DND-41 (cell line): ENCODE measurements around the gene DCAF16.
A peak's percentile ranks its signal among the peaks of the same experiment; 100 is the strongest.

ENCODE experiments used
- ATAC-seq: fragments of 200-7000 bp; cut with Tn5 transposase; 3 replicates; pipeline ENCODE4 v1.9.1; 2021; ENCODE audit warnings: low read depth; ENCODE audit not compliant: insufficient read depth
- DNase-seq: peaks from one replicate; pipeline ENCODE4 v3.0.0-alpha.2; 2020
- H2AFZ ChIP-seq: 2 replicates; pipeline ENCODE4 v1.6.0; 2012; ENCODE audit warnings: low read depth, low read length
- H3K27ac ChIP-seq: 2 replicates; pipeline ENCODE4 v1.5.1; 2012; ENCODE audit warnings: low read length, inconsistent platforms
- H3K27me3 ChIP-seq: fragments of 200-600 bp; sonication (generic); 2 replicates; pipeline ENCODE4 v1.6.0; 2012; ENCODE audit warnings: low read length, mild to moderate bottlenecking, inconsistent platforms; ENCODE audit not compliant: insufficient read depth, poor library complexity
- H3K36me3 ChIP-seq: 2 replicates; pipeline ENCODE4 v1.5.1; 2012; ENCODE audit warnings: low read length, inconsistent platforms; ENCODE audit not compliant: insufficient read depth
- H3K4me1 ChIP-seq: 2 replicates; pipeline ENCODE4 v1.5.1; 2012; ENCODE audit warnings: mild to moderate bottlenecking, low read length; ENCODE audit not compliant: insufficient read depth
- H3K4me2 ChIP-seq: 2 replicates; pipeline ENCODE4 v1.6.0; 2012; ENCODE audit warnings: mild to moderate bottlenecking, moderate library complexity, low read length, inconsistent platforms; ENCODE audit not compliant: insufficient read depth
- H3K4me3 ChIP-seq, 2 experiments: fragments of 200-600 bp in 1 of 2; shearing (Covaris generic) in 1 of 2; 2 replicates each; pipeline ENCODE4 v1.5.1; 2012 to 2016; ENCODE audit warnings: inconsistent platforms in 2 of 2, low read length in 2 of 2, mild to moderate bottlenecking in 2 of 2, low read depth in 1 of 2, moderate library complexity in 1 of 2
- H3K79me2 ChIP-seq: 2 replicates; pipeline ENCODE4 v1.6.0; 2012; ENCODE audit warnings: low read length, inconsistent platforms; ENCODE audit not compliant: insufficient read depth
- H3K9ac ChIP-seq: 2 replicates; pipeline ENCODE4 v1.6.0; 2012; ENCODE audit warnings: low read depth, mild to moderate bottlenecking, inconsistent platforms, low read length, moderate library complexity
- H3K9me3 ChIP-seq: 2 replicates; pipeline ENCODE4 v1.5.1; 2012; ENCODE audit warnings: low read length, moderate library complexity, mild to moderate bottlenecking, inconsistent platforms; ENCODE audit not compliant: insufficient read depth, severe bottlenecking
- H4K20me1 ChIP-seq: 2 replicates; pipeline ENCODE4 v1.6.0; 2012; ENCODE audit warnings: low read length; ENCODE audit not compliant: insufficient read depth
- EZH2 ChIP-seq: IDR thresholded peaks from 3 replicates; pipeline ENCODE4 v1.6.1; 2012; ENCODE audit warnings: borderline replicate concordance, low read depth, mild to moderate bottlenecking, moderate library complexity, low read length, inconsistent platforms; ENCODE audit not compliant: severe bottlenecking
- TF ChIP-seq, protein P1 (sequence below): IDR thresholded peaks from 2 replicates; pipeline ENCODE4 v1.5.1; 2012; ENCODE audit warnings: borderline replicate concordance, low read length, moderate library complexity, mild to moderate bottlenecking; ENCODE audit not compliant: poor library complexity, severe bottlenecking; ENCODE audit errors: extremely low read depth

DCAF16 gene

DNA sequence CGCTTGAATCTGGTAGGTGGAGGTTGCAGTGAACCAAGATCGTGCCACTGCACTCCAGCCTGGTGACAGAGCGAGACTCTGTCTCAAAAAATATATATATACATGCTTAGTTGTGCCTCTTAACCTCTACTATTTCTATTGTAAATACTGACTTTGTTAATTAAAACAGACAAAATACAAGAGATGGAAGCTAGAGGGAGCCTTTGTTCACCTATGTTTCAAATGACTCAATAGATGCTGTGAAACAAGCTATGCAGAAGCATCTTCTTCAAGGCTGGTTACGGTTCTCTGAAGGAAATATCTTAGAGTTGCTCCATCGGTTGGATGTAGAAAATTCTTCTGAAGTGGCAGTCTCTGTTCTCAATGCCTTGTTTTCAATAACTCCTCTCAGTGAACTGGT lies 6.5 kb upstream of the DCAF16 start:
- DNase-seq (no peak), ATAC-seq (peak; percentile 76)
- Histone ChIP-seq H3K27ac (no peak overlapping the region), H3K27me3 (no peaks in the 10 kb centered on the region), H3K36me3 (peaks cover 89% of the 10 kb centered on the region), H3K4me2 (peak overlapping the region; percentile 39; the same call in 1 of the 2 replicates), H3K9me3 (no peaks in the 10 kb centered on the region), H3K9ac (no peak overlapping the region), H3K4me3 (no peak overlapping the region), H2AFZ (no peak overlapping the region), H3K4me1 (peaks cover 38% of the 10 kb centered on the region), H4K20me1 (peaks cover 25% of the 10 kb centered on the region), H3K79me2 (peaks cover 96% of the 10 kb centered on the region)
- TF ChIP-seq, protein P1, sequence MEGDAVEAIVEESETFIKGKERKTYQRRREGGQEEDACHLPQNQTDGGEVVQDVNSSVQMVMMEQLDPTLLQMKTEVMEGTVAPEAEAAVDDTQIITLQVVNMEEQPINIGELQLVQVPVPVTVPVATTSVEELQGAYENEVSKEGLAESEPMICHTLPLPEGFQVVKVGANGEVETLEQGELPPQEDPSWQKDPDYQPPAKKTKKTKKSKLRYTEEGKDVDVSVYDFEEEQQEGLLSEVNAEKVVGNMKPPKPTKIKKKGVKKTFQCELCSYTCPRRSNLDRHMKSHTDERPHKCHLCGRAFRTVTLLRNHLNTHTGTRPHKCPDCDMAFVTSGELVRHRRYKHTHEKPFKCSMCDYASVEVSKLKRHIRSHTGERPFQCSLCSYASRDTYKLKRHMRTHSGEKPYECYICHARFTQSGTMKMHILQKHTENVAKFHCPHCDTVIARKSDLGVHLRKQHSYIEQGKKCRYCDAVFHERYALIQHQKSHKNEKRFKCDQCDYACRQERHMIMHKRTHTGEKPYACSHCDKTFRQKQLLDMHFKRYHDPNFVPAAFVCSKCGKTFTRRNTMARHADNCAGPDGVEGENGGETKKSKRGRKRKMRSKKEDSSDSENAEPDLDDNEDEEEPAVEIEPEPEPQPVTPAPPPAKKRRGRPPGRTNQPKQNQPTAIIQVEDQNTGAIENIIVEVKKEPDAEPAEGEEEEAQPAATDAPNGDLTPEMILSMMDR, result peak; percentile 62
- no peak for TF ChIP-seq EZH2

DNA sequence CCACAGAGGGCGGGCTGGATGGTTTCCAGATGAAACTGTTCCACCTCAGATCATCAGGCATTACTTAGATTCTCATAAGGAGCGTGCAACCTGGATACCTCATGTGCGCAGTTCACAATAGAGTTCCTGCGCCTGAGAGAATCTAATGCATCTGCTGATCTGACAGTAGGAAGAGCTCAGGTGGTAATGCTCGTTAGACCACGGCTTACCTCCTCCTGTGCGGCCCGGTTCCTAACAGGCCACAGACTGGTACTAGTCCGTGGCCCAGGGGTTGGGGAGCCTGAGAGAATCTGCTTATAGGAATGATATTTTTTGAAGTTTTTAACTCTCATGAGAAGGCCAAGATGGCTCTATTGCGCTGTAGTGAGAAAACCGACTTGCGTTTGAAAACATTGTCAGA lies 5.6 kb upstream of the DCAF16 start:
- Histone ChIP-seq H3K36me3 (peaks cover 86% of the 10 kb centered on the region), H3K4me2 (peak overlapping the region; percentile 39; the same call in 1 of the 2 replicates), H3K79me2 (peaks cover 97% of the 10 kb centered on the region), H3K9me3 (no peaks in the 10 kb centered on the region), H3K27ac (no peak overlapping the region), H3K9ac (no peak overlapping the region), H3K4me3 (no peak overlapping the region), H3K27me3 (no peaks in the 10 kb centered on the region), H2AFZ (no peak overlapping the region), H3K4me1 (peaks cover 38% of the 10 kb centered on the region), H4K20me1 (peaks cover 25% of the 10 kb centered on the region)
- no peak for DNase-seq
- TF ChIP-seq EZH2, result no peak
- TF ChIP-seq, protein P1, result no peak
- ATAC-seq, result no peak

DNA sequence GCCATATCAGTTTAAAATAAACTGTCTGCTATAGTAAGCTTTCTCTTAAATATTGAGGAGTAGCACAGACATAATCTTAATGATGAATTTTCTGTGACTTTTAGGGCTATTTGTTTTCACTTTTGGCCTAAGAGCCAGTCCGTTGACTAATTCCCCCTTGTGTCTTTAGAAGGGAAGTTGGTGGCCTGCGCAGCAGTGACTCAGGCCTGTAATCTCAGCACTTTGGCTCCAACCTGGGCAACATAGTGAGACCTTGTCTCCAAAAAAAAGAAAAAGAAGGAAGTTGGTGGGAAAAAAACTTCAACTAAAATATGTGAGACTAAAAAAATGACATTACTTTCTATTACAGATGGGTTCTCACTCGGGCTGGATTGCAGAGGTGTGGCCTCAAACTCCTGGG lies 3.6 kb upstream of the DCAF16 start:
- peaks cover 98% of the 10 kb centered on the region for H3K79me2 ChIP-seq
- no peak for TF ChIP-seq EZH2
- TF ChIP-seq, protein P1, result no peak
- no peak overlapping the region for H3K9ac ChIP-seq
- DNase-seq, result no peak
- no peak overlapping the region for H3K27ac ChIP-seq
- no peaks in the 10 kb centered on the region for H3K9me3 ChIP-seq
- peak overlapping the region in 1 of 2 experiments; percentile 16; a peak in 1 of 4 replicates for H3K4me3 ChIP-seq
- peaks cover 40% of the 10 kb centered on the region for H3K4me1 ChIP-seq
- H4K20me1 ChIP-seq, result peaks cover 35% of the 10 kb centered on the region
- ATAC-seq, result no peak
- no peak overlapping the region for H2AFZ ChIP-seq
- no peaks in the 10 kb centered on the region for H3K27me3 ChIP-seq
- peak overlapping the region; percentile 81; the same call in 1 of the 2 replicates for H3K4me2 ChIP-seq
- H3K36me3 ChIP-seq, result peaks cover 69% of the 10 kb centered on the region

DNA sequence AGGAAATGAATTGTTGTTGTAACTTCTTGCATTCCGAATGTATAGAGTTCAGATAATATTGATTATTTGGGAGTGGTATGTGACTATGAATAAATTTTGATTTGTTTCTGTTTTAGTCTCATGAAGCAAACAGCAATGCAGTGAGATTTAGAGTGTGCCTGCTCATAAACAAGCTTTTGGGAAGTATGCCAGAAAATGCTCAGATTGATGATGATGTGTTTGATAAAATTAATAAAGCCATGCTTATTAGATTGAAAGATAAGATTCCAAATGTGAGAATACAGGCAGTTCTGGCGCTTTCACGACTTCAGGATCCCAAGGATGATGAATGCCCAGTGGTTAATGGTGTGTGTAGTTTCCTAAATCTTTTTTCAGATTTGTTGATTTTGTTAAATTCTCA lies 2.2 kb upstream of the DCAF16 start:
- TF ChIP-seq EZH2, result no peak
- TF ChIP-seq, protein P1, result no peak
- H3K79me2 ChIP-seq, result peaks cover 98% of the 10 kb centered on the region
- H3K36me3 ChIP-seq, result peaks cover 67% of the 10 kb centered on the region
- no peaks in the 10 kb centered on the region for H3K27me3 ChIP-seq
- no peak for DNase-seq
- H3K4me2 ChIP-seq, result peak overlapping the region; percentile 81
- peak overlapping the region; percentile 77 to 95; a peak in 3 of 4 replicates for H3K4me3 ChIP-seq
- peaks cover 54% of the 10 kb centered on the region for H3K4me1 ChIP-seq
- no peak for ATAC-seq
- no peaks in the 10 kb centered on the region for H3K9me3 ChIP-seq
- H3K27ac ChIP-seq, result peak overlapping the region; percentile 97; the same call in 1 of the 2 replicates
- peaks cover 47% of the 10 kb centered on the region for H4K20me1 ChIP-seq
- peak overlapping the region; percentile 92 for H3K9ac ChIP-seq
- H2AFZ ChIP-seq, result no peak overlapping the region
